Karpas-422 (cell line): ENCODE data around the gene DVL2. TPM values are rescaled to one million over a fixed set of nuclear protein-coding genes. Genes with fewer than 3 reads are reported as not detected.

Source experiments
- DNase-seq: peaks from one replicate; pipeline ENCODE4 v3.0.0-alpha.2; 2015
- H2AFZ ChIP-seq: fragments of 200-600 bp; sonication (generic); 2 replicates; pipeline ENCODE4 v1.6.1; 2014; ENCODE audit warnings: antibody characterized with exemption, low read length, mixed read lengths
- H3K27ac ChIP-seq: fragments of 200-600 bp; sonication (generic); 2 replicates; pipeline ENCODE4 v1.5.1; 2014; ENCODE audit warnings: mild to moderate bottlenecking, low read length, moderate library complexity
- H3K27me3 ChIP-seq: fragments of 200-600 bp; sonication (generic); 2 replicates; pipeline ENCODE4 v1.6.1; 2014; ENCODE audit warnings: low read length, mixed read lengths
- H3K36me3 ChIP-seq: fragments of 200-600 bp; sonication (generic); 2 replicates; pipeline ENCODE4 v1.6.1; 2014; ENCODE audit warnings: low read length, mixed read lengths; ENCODE audit not compliant: insufficient read depth
- H3K4me1 ChIP-seq: fragments of 200-600 bp; sonication (generic); 2 replicates; pipeline ENCODE4 v1.6.1; 2014; ENCODE audit warnings: mild to moderate bottlenecking, low read length, mixed read lengths
- H3K4me2 ChIP-seq: fragments of 200-600 bp; sonication (generic); 2 replicates; pipeline ENCODE4 v1.6.1; 2014; ENCODE audit warnings: low read length, low read depth, mild to moderate bottlenecking; ENCODE audit not compliant: poor library complexity, severe bottlenecking
- H3K4me3 ChIP-seq: fragments of 200-600 bp; sonication (generic); 2 replicates; pipeline ENCODE4 v1.5.1; 2014; ENCODE audit warnings: mild to moderate bottlenecking, antibody characterized with exemption, low read length, mixed read lengths
- H3K79me2 ChIP-seq: fragments of 200-600 bp; sonication (generic); 2 replicates; pipeline ENCODE4 v1.6.1; 2014; ENCODE audit warnings: mild to moderate bottlenecking, low read length, mixed read lengths
- H3K9ac ChIP-seq: fragments of 200-600 bp; sonication (generic); 2 replicates; pipeline ENCODE4 v1.6.0; 2014; ENCODE audit warnings: low read length
- H3K9me2 ChIP-seq: fragments of 200-600 bp; sonication (generic), shearing (Covaris generic); replicated peaks from 2 replicates; pipeline ENCODE4 v1.6.0; 2014; ENCODE audit warnings: mild to moderate bottlenecking, low read length, moderate library complexity; ENCODE audit not compliant: insufficient read depth
- H3K9me3 ChIP-seq: fragments of 300-700, 200-600 bp; sonication (generic); 2 replicates; pipeline ENCODE4 v1.6.1; 2014; ENCODE audit warnings: low read length, mixed read lengths
- H4K20me1 ChIP-seq: fragments of 200-600 bp; sonication (generic); 2 replicates; pipeline ENCODE4 v1.6.1; 2014; ENCODE audit warnings: mild to moderate bottlenecking, antibody characterized with exemption, low read length, low read depth; ENCODE audit not compliant: insufficient read depth
- total RNA-seq: library from RNA; depleted of rRNA; stranded (reverse); fragments of >200 nt; shearing (Covaris generic); gene quantifications from 2 replicates; pipeline ENCODE4 v1.2.3, GENCODE V29; 2014; ENCODE audit warnings: low replicate concordance

The DVL2 gene
- total RNA-seq, 1 experiment from 2014 or later, result 75.2 TPM

DNA sequence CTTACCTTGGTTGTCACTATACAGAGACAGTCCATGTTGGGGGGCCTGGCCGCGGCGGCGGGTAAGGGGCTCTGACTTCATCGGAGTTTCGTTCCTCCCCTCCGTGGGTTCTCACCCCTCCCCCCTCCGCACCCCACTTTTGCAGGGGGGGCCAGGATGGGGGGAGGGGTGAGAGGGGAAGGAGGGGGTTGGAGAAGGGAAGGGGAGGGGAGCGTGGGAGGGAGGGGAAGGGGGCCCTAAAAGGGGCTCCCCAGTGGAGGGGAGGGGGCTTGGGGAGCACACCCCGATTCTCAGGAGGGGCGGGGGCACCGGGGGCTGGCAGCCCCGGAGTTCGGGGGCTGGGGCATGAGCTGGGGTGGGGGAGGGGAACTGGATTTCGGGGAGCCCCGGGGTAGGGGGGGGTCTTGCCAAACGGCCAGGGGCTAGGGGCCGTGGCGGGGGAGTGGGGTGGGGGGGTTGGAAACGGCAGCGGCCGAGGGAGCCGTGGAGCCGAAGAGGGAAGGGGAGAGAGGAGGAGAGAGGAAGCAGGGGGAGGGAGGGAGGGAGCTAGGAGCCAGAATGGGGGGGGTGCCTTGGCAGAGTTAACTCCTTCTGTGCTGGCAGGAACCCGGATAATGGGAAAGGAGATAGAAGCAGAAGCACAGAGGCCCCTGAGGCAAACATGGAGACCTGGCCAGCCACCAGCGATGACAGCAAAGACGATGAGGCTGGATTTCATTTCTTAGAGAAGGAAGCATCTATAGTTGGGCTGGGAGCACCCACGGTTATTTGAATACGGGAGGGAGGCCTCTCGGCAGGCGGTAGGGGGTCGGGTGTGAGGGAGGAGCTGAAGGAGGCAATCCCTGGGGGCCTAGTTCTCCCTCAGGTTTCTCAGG, 17.0 kb downstream of the DVL2 start:
- no peaks in the 10 kb centered on the region for H3K9me3 ChIP-seq
- H3K9me2 ChIP-seq, result no peaks in the 10 kb centered on the region
- H3K79me2 ChIP-seq, result peaks cover 46% of the 10 kb centered on the region
- H3K4me3 ChIP-seq, result peak overlapping the region; percentile 91
- no peaks in the 10 kb centered on the region for H3K27me3 ChIP-seq
- peak overlapping the region; percentile 83 for H3K9ac ChIP-seq
- H3K4me2 ChIP-seq, result peak overlapping the region; percentile 99
- H3K36me3 ChIP-seq, result no peaks in the 10 kb centered on the region
- peaks cover 78% of the 10 kb centered on the region for H3K4me1 ChIP-seq
- peaks cover 19% of the 10 kb centered on the region; the same call in 1 of the 2 replicates for H4K20me1 ChIP-seq
- DNase-seq, result peak; percentile 90
- H2AFZ ChIP-seq, result no peak overlapping the region
- H3K27ac ChIP-seq, result peak overlapping the region; percentile 87

GRCh38 chr17:7216242-7217112, 17.8 kb downstream of the DVL2 start:
- DNase-seq, result peak; percentile 62
- H3K79me2 ChIP-seq, result peaks cover 53% of the 10 kb centered on the region
- peaks cover 18% of the 10 kb centered on the region; the same call in 1 of the 2 replicates for H4K20me1 ChIP-seq
- no peaks in the 10 kb centered on the region for H3K9me3 ChIP-seq
- peak overlapping the region; percentile 99 for H3K4me2 ChIP-seq
- H3K4me1 ChIP-seq, result peaks cover 74% of the 10 kb centered on the region
- H3K4me3 ChIP-seq, result peak overlapping the region; percentile 91
- no peaks in the 10 kb centered on the region for H3K9me2 ChIP-seq
- H3K9ac ChIP-seq, result peak overlapping the region; percentile 83
- H3K27me3 ChIP-seq, result no peaks in the 10 kb centered on the region
- H3K27ac ChIP-seq, result peak overlapping the region; percentile 87
- no peak overlapping the region for H2AFZ ChIP-seq
- no peaks in the 10 kb centered on the region for H3K36me3 ChIP-seq

DNA sequence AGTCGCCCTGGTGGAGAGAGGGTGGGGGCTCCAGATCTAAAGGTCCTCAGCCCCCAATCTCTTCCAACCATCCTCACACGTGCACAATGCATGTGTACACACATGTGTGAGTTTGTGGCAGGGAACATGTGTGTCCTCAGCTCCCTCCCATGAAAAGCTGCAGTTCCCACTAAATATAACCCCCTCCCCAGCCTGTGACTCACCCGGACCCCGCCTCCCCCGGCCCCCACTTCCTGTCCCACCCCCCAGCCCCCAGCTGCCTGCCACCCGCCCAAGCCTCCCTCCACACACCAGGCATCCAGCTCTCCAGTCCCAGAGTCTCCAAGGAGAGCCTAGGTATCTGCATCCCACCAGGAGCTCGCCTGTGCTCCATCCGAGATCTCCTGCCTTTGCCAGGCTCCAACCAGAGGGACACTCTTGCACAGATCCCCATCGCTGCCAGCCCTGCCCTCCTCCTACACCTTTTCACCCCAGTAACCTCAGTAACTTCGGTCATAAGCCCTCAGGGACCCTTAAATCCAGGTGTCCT, 18.6 kb downstream of the DVL2 start:
- no peaks in the 10 kb centered on the region for H3K9me2 ChIP-seq
- no peak overlapping the region for H2AFZ ChIP-seq
- peak; percentile 64 for DNase-seq
- H3K27ac ChIP-seq, result peak overlapping the region; percentile 87
- H3K4me3 ChIP-seq, result peak overlapping the region; percentile 91
- H3K9me3 ChIP-seq, result no peaks in the 10 kb centered on the region
- no peaks in the 10 kb centered on the region for H3K36me3 ChIP-seq
- H3K4me2 ChIP-seq, result peak overlapping the region; percentile 99
- H3K9ac ChIP-seq, result peak overlapping the region; percentile 83
- peaks cover 12% of the 10 kb centered on the region; the same call in 1 of the 2 replicates for H4K20me1 ChIP-seq
- H3K4me1 ChIP-seq, result peaks cover 67% of the 10 kb centered on the region
- H3K27me3 ChIP-seq, result no peaks in the 10 kb centered on the region
- peaks cover 57% of the 10 kb centered on the region for H3K79me2 ChIP-seq

DNA sequence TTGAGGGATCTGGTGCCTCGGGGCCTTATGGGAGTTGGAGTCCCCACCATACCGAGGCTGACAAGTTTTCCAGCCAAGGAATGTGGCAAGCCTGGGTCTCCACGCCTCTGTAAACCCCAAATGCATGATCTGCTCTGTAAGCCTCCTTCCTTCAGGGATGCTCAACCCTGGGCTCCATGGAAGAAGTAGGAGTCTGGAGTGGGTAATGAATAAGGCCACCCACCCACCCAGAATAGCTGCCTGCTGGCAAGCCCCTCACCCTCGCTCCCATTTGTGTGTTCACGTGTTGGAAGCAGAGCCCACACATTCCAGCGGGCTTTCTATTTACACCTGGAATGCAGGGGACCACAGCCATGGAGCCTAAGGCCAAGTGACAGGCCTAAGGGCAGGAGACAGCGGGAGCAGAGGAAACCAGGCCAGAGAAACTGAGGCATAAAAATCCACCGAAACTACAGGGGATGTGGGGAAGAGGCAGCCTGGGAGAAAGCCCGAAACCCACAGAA, 19.1 kb downstream of the DVL2 start:
- no peak for DNase-seq
- H3K27me3 ChIP-seq, result no peaks in the 10 kb centered on the region
- H3K27ac ChIP-seq, result peak overlapping the region; percentile 87
- peak overlapping the region; percentile 91 for H3K4me3 ChIP-seq
- H3K9me2 ChIP-seq, result no peaks in the 10 kb centered on the region
- peaks cover 68% of the 10 kb centered on the region for H3K4me1 ChIP-seq
- H3K4me2 ChIP-seq, result peak overlapping the region; percentile 99
- H3K79me2 ChIP-seq, result peaks cover 57% of the 10 kb centered on the region
- H4K20me1 ChIP-seq, result peaks cover 12% of the 10 kb centered on the region; the same call in 1 of the 2 replicates
- no peak overlapping the region for H2AFZ ChIP-seq
- H3K9me3 ChIP-seq, result no peaks in the 10 kb centered on the region
- no peaks in the 10 kb centered on the region for H3K36me3 ChIP-seq
- peak overlapping the region; percentile 83 for H3K9ac ChIP-seq

DNA sequence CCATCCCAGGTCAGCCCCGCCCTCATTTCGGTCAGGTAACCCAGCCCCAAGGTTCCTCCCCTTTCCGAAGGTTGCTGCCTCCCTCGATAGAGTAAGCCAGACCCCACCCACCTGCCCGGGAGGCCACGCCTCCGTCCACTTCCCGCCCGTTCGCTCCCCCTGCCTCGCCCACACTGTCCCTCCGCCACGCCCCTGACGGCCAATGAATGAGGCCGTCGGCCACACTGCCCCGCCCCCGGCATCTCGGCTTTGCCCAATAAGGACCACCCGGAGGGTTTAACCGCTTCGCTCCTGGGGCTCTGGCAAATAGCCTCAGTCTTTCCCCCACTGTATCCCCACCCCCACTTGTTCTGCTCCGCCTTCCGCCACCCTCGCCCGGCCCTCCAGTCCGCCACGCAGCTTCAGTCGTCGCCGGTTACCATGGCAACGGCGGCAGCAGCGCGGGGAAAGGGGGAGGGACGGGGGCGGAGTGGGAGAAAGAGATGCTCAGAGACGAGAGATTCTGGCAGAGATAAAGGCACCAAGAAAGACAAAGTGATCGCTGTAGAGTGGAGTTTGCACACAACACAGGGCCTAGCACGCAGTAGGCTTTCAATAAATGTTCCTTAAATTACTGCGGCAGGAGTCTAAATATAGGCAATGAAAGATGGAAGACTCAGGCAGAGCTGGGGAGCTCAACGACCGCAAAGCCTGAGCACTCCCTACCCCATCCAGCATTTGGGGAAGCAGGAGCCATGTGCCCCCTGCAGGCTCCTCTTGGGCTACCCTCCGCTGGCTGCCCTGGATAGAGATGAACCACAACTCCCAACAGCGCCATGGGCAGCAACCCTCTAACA, 19.8 kb downstream of the DVL2 start:
- H3K4me1 ChIP-seq, result peaks cover 70% of the 10 kb centered on the region
- peak; percentile 100 for DNase-seq
- H3K9me2 ChIP-seq, result no peaks in the 10 kb centered on the region
- H3K4me3 ChIP-seq, result peak overlapping the region; percentile 91
- peaks cover 60% of the 10 kb centered on the region for H3K79me2 ChIP-seq
- H3K27me3 ChIP-seq, result no peaks in the 10 kb centered on the region
- no peaks in the 10 kb centered on the region for H3K9me3 ChIP-seq
- peak overlapping the region; percentile 99 for H3K4me2 ChIP-seq
- peak overlapping the region; percentile 87 for H3K27ac ChIP-seq
- H4K20me1 ChIP-seq, result peaks cover 12% of the 10 kb centered on the region; the same call in 1 of the 2 replicates
- H2AFZ ChIP-seq, result no peak overlapping the region
- peak overlapping the region; percentile 83 for H3K9ac ChIP-seq
- H3K36me3 ChIP-seq, result no peaks in the 10 kb centered on the region

GRCh38 chr17:7213895-7214299, 20.4 kb downstream of the DVL2 start:
- Histone ChIP-seq H3K9me2 (no peaks in the 10 kb centered on the region), H4K20me1 (peaks cover 12% of the 10 kb centered on the region; the same call in 1 of the 2 replicates), H2AFZ (no peak overlapping the region), H3K27me3 (no peaks in the 10 kb centered on the region), H3K4me3 (peak overlapping the region; percentile 61; the same call in 1 of the 2 replicates), H3K4me2 (peak overlapping the region; percentile 99), H3K9me3 (no peaks in the 10 kb centered on the region), H3K79me2 (peaks cover 61% of the 10 kb centered on the region), H3K27ac (no peak overlapping the region), H3K4me1 (peaks cover 68% of the 10 kb centered on the region), H3K36me3 (no peaks in the 10 kb centered on the region), H3K9ac (peak overlapping the region; percentile 47)
- peak; percentile 93 for DNase-seq

DNA sequence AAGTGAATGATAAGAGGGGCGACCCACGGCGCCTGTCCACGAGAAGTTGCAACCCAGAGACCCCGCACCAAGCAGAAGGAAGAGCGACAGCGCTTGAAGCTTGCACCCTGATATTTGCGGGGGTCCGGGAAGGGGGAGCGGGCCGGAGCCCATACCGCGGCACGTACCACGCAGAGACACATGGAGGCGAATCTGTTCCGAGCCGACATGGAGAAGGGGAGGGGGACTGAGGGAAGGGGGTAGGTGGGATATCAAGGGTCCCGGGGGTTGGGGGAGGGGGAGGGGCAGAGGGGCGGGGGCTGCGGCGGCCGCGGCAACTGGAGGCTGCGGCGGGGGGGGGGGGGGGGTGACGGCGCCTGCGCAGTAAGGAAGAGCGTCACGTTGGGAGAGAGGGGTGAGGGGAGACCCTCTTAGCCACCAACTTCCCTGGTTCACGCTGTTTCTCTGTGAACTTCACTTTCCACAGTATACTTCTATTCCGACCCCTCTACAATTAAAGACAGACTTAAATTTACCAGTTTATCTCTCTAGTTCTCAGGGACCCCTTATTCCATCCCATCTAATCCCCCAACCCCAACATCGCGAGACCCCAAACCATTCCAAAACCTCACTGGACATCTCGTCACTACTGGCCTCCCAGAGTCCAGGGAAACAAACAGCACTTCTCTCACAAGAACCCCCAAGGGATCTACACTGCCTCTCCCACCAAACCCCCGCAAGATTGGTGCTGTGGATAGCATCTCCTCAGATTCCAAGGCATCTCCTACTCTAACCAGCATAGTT, 22.6 kb downstream of the DVL2 start:
- Histone ChIP-seq H3K9me2 (no peaks in the 10 kb centered on the region), H3K4me1 (peaks cover 53% of the 10 kb centered on the region), H3K4me3 (no peak overlapping the region), H3K79me2 (peaks cover 64% of the 10 kb centered on the region), H4K20me1 (peaks cover 12% of the 10 kb centered on the region; the same call in 1 of the 2 replicates), H3K4me2 (no peak overlapping the region), H3K9me3 (no peaks in the 10 kb centered on the region), H3K27me3 (no peaks in the 10 kb centered on the region), H2AFZ (no peak overlapping the region), H3K9ac (no peak overlapping the region), H3K36me3 (no peaks in the 10 kb centered on the region), H3K27ac (no peak overlapping the region)
- DNase-seq, result no peak
